GM12891 (cell line): ENCODE measurements around the gene OAT. TPM values are rescaled to one million over a fixed set of nuclear protein-coding genes. Genes with fewer than 3 reads are reported as not detected.

ENCODE experiments used
- DNase-seq: peaks from one replicate; pipeline ENCODE4 v3.0.0; 2011; ENCODE audit warnings: low spot score; ENCODE audit not compliant: insufficient read length
- FAIRE-seq: peaks from 2 replicates; lab custom pipeline; 2011; peaks lifted over from hg19 to GRCh38; lab: Jason Lieb, UNC
- PAX5 ChIP-seq: IDR thresholded peaks from 2 replicates; pipeline ENCODE4 v1.6.1; 2011; ENCODE audit warnings: low read length, moderate library complexity, mild to moderate bottlenecking; ENCODE audit not compliant: insufficient read depth, severe bottlenecking
- POLR2A ChIP-seq: IDR thresholded peaks from 2 replicates; pipeline ENCODE4 v1.6.1; 2011; ENCODE audit warnings: low read depth, low read length, control low read depth
- POLR2AphosphoS5 ChIP-seq: IDR thresholded peaks from 2 replicates; pipeline ENCODE4 v1.6.1; 2011; ENCODE audit warnings: low read depth, low read length, control low read depth
- POU2F2 ChIP-seq: IDR thresholded peaks from 2 replicates; pipeline ENCODE4 v1.6.1; 2011; ENCODE audit warnings: low read depth, mild to moderate bottlenecking, control low read depth, low read length, moderate library complexity
- SPI1 ChIP-seq: IDR thresholded peaks from 2 replicates; pipeline ENCODE4 v1.6.1; 2011; ENCODE audit warnings: low read depth, low read length, control low read depth
- TAF1 ChIP-seq: IDR thresholded peaks from 2 replicates; pipeline ENCODE4 v1.6.1; 2011; ENCODE audit warnings: low read depth, low read length, control low read depth
- polyA plus RNA-seq: library from polyadenylated mRNA; unstranded; fragments of >200 nt; gene quantifications from one replicate; pipeline ENCODE4 v1.2.1, GENCODE V29; 2012; ENCODE audit warnings: low read depth, missing spikeins, inconsistent platforms; ENCODE audit not compliant: missing spikeins

Gene OAT
- polyA plus RNA-seq: 5.1 TPM

DNA sequence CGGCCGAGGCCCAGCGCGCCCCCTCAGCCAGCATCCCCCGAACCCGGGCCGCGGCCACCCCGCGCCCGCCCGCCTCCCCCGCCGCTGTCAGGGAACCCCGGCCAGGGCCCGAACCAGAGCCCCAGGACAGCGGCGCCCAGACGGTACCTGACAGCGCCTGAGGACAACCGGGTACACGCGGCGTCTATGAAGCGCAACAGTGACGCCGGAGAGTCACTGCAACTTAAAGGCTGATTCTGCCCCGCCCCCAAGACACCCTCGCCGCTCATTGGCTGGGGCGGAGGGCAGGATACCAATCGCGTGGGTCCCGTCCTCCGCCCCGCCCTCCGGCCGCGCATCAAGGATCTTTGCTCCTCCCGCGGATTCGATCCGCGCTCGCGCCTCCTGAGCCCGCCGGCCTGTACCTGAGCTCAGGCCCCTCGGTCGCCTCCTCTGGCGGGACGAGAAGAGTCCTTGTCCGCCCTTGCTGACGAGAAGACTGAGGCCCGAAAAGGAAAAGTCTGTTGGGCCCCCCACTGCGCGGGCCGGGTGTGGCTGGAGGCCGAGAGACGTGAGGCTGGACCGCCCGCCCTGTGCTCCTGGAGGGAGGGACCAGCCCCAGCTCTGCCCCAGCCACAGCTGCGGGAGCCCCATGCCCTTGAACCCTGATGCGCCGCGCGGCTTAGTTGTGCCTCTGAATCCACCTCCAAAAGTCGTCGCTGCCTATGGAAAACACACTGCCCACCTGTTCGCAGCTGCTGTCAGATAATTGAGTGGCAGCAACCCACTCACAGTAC lies at the start of gene OAT:
OAT (minus strand) TSS at position 198 of the 776 bp plus-strand sequence. CDS start 6,752 bp downstream, outside the sequence.
- DNase-seq: peak; percentile 96
- TF ChIP-seq POLR2A (0 out of 2 replicates have a peak, but pooled peaks have one; percentile 26), SPI1 (no peak), TAF1 (no peak)
- peak; percentile 92 for FAIRE-seq

DNA sequence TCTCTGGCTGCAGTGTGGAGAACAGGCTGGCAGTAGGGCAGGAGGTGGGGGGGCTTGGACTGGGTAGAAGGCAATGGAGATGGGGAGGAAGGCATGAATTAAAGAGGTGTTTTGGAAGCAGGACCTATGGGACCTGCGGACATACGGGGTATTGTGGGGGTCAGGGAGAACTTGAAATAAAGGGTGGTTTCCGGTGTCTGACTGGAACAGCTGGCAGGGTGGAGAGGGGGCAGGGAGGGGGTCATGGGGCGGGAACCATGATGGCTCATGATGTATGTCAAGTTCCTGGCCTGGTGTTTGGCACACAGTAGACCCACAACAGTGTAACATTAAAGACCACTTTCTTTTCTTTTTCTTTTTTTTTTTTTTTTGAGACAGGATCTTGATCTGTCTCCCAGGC lies 48.4 kb upstream of the OAT start:
- FAIRE-seq (no peak), DNase-seq (no peak)
- TF ChIP-seq PAX5 (no peak), TAF1 (no peak), SPI1 (no peak), POLR2A (no peak), POU2F2 (no peak)

DNA sequence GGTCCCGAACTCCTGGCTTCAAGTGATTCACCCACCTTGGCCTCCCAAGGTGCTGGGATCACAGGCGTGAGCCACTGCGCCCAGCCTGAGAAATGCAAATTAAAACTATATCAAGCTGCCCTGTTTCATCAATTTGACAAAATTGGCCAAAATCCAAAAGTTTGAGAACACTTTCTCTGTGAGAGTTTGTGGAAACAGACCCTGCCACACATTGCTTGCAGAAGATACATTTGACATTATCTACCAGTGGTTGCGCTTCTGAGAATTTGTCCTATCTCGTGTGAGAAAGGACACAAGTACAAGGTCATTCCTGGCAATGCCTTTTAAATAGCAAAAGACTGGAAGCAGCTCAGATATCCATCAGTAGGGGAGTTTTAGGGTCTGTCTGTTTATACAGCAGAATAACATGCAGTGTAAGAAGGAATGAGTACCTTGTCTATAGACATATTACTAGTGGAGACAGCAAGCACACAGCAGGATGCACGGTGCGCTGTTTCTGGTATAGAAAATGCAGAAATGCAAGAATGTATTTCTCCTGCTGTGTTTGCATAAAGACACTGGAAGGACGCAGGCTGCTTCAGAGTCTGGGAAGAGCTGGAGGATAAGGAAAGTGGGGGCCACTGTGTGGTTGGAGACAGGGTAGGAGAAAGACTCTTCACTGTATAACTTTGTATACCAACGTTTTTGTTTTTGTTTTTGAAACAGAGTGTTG lies 47.2 kb upstream of the OAT start:
- TF ChIP-seq PAX5 (no peak), TAF1 (no peak), POU2F2 (no peak), POLR2AphosphoS5 (no peak), SPI1 (no peak), POLR2A (no peak)
- FAIRE-seq: peak; percentile 47
- no peak for DNase-seq

DNA sequence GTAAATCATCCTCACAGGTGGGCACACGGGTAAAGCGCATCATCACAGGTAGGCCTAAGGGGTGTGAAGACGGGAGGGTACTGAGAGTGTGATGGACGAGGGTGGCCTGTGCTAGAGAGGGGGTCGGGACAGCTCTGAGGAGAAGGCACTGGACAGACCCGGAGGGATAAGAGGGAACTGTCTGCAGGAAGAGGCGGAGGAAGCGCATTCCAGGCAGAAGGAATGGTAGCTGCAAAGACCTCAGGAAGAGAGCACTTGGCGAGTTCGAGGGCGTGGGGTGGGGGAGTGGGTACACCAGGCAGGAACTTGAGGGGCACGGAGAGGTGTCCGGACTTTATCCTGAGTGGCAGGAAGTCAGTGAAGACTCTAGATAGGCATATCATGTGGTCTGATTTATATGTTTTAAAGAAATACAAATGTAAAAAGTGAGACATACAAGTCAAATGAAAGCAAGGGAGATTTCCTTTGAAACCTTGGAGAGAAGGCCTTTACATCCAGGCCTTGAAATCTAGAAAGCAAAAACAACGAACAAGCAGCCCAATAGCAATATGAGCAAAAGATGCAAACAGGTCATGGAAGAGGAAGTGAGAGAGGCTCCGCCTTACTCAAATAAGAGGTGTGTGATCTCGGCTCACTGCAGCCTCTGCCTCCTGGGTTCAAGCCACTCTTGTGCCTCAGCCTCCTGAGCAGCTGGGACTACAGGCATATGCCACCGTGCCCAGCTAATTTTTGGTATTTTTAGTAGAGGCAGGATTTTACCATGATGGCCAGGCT lies 46.5 kb upstream of the OAT start:
- FAIRE-seq (peak; percentile 90), DNase-seq (no peak)
- TF ChIP-seq POLR2A (no peak), SPI1 (peak; percentile 93)

DNA sequence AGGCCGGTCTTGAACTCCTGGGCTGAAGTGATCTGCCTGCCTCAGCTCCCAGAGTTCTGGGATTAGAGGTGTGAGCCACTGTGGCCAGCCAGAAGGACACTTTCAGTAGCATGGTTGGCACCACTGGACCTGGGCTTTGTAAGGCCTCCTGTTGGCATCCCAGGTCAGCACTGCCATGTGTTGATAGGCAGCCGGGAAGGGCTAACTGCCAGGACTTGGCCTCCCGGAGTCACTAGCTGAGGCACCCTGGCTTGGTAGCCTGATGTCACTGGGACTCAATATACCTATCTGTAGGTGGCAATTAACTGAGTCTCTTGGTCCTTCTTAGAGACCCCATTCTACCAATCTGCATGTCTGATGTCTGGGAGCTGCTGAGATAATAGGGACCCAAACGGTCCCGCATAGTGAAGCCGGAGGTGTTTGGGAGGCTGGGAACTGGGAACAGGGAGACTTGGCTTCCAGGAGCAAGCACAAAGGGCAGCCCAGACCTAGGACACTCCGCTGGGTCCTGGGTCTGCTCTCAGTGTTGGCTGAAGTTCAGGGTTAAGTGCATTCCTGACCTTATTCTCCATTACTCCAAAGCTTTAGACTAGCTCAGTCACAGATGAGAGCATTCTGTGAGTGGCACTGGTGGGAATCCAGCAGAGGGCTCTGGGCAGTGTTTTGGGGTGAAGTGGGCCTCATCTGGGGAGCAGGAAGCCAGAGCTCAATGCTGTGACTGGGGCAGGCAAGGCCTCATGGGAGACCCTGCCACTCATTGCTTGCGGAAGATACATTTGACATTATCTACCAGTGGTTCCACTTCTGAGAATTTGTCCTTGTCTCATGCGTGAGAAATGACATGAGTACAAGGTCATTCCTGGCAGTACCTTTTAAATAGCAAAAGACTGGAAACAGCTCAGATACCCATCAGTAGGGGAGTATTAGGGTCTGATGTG lies 45.6 kb upstream of the OAT start:
- DNase-seq: no peak
- no peak for FAIRE-seq

DNA sequence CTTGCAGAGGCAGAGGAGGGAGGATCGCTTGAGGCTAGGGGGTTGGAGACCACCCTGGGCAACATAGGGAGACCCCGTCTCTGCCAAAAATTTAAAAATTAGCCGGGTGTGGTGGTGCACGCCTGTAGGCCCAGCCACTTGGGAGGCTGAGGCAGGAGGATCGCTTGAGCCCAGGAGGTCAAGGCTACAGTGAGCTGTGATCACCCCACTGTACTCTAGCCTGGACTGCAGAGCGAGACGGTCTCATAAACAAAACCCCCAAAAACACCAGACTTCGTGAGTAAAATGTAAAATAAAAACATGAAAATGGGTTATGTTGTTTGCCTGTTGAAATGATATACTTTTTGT lies 43.6 kb upstream of the OAT start:
- no peak for TF ChIP-seq POLR2A
- TF ChIP-seq POU2F2: no peak
- TF ChIP-seq TAF1: no peak
- TF ChIP-seq SPI1: no peak
- TF ChIP-seq POLR2AphosphoS5: no peak
- no peak for TF ChIP-seq PAX5
- FAIRE-seq (no peak), DNase-seq (no peak)

More for the DNA sequence above, 45.6 kb upstream of the OAT start:
- TF ChIP-seq POU2F2 (no peak), SPI1 (no peak), POLR2AphosphoS5 (no peak), PAX5 (no peak), TAF1 (no peak)

DNA sequence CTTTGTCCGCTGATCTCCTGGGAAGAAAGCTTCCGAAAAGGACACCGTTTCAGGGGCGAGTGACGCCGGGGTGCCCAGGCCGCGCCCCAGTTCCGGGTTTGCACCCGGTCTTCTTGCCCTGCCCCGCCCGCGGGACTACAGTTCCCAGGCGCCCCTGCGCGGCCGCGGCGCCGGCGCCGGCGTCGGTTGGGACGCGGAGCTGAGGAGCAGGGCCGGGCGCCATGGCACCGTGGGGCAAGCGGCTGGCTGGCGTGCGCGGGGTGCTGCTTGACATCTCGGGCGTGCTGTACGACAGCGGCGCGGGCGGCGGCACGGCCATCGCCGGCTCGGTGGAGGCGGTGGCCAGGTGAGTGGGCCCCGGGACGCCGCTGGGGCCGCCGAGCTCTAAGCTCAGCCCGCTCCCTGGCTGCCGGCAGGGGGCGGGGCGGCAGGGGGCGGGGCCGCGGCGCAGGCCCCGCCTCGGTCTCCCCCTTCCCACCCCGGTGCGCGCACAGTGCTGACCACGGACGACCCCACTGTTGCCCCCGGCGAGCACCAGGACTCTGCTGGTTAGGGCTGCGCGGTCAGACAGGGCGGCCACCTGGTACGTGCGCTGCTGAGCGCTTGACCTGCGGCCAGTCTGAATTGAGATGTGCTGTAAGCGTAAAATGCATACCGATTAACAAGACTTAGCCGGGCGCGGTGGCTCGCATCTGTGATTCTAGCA lies 43.1 kb upstream of the OAT start, which contains the start of gene LHPP:
LHPP (plus strand) TSS at position 182 of the 706 bp plus-strand sequence; CDS start at position 222, 40 bp downstream.
- FAIRE-seq (peak; percentile 80), DNase-seq (peak; percentile 94)
- peak; percentile 40; the same call in 1 of the 2 replicates for TF ChIP-seq POLR2A
- no peak for TF ChIP-seq POLR2AphosphoS5
- no peak for TF ChIP-seq SPI1
- no peak; the same call in 1 of the 2 replicates for TF ChIP-seq POU2F2
- no peak for TF ChIP-seq TAF1
- TF ChIP-seq PAX5: no peak

DNA sequence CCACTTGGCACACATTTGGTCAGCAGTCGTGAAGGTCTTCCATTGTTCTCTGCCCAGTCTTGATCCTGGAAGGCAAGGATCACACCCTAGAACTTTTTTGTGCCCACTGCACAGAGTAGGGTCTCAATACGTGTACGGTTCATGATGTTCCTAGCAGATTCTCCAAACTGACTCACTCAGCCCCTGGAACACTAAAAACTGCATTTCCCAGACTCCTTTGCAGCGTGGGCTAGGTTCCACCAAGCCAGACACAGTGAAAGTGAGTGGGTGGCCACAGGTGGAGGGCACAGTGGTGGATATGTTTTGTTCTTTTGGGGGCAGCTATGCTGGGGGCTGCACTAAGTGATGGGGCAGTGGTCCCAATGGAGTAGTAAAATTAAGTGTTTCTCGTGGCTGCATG lies 41.4 kb upstream of the OAT start:
- no peak for DNase-seq
- no peak for FAIRE-seq
- TF ChIP-seq PAX5 (no peak), POLR2A (no peak)

DNA sequence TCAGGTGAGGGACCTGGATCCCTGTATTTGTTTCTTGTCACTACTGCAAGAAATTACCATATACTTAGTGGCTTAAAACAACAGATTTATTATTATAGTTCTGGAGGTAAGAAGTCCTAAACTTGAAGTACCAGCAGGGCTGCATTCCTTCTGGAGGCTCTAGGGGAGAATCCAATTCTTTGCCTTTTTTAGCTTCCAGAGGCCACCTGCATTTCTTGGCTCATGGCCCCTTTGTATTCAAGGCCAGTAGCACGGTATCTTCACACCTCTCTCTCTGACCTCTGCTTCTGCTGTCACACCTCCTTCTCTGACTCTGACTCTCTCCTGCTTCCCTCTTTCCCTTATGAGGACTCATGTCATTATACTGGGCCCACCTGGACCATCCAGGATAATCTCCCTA lies 40.7 kb upstream of the OAT start:
- no peak for TF ChIP-seq PAX5
- DNase-seq: no peak
- no peak for FAIRE-seq
